Nephron (organoid): ENCODE measurements around the gene ATP6V0A1.

Source experiments
- H3K27ac Mint-ChIP-seq, 3 experiments: 2 replicates each; pipeline ENCODE4 v1.8.0; 2020; ENCODE audit warnings: mixed read lengths in 3 of 3, mild to moderate bottlenecking in 2 of 3, moderate library complexity in 1 of 3
- H3K27me3 Mint-ChIP-seq: 2 replicates; pipeline ENCODE4 v1.8.0; 2021; ENCODE audit warnings: low read depth, mild to moderate bottlenecking, moderate library complexity, mixed read lengths
- H3K36me3 Mint-ChIP-seq: 2 replicates; pipeline ENCODE4 v1.8.0; 2020; ENCODE audit warnings: low read depth, mixed read lengths
- H3K4me1 Mint-ChIP-seq: 2 replicates; pipeline ENCODE4 v1.8.0; 2020; ENCODE audit warnings: mixed read lengths
- H3K4me3 Mint-ChIP-seq, 3 experiments: 2 replicates each; pipeline ENCODE4 v1.8.0; 2020; ENCODE audit warnings: mild to moderate bottlenecking in 3 of 3, mixed read lengths in 3 of 3, moderate library complexity in 2 of 3
- H3K9me3 Mint-ChIP-seq: 2 replicates; pipeline ENCODE4 v1.8.0; 2020; ENCODE audit warnings: mixed read lengths
- TF ChIP-seq, protein P1 (sequence below), 3 experiments: fragments of 200-600 bp; sonication (generic); IDR thresholded peaks; one replicate each; pipeline ENCODE4 v1.5.0; 2021; ENCODE audit warnings: antibody characterized with exemption in 3 of 3; ENCODE audit not compliant: unreplicated experiment in 3 of 3

Gene ATP6V0A1

DNA sequence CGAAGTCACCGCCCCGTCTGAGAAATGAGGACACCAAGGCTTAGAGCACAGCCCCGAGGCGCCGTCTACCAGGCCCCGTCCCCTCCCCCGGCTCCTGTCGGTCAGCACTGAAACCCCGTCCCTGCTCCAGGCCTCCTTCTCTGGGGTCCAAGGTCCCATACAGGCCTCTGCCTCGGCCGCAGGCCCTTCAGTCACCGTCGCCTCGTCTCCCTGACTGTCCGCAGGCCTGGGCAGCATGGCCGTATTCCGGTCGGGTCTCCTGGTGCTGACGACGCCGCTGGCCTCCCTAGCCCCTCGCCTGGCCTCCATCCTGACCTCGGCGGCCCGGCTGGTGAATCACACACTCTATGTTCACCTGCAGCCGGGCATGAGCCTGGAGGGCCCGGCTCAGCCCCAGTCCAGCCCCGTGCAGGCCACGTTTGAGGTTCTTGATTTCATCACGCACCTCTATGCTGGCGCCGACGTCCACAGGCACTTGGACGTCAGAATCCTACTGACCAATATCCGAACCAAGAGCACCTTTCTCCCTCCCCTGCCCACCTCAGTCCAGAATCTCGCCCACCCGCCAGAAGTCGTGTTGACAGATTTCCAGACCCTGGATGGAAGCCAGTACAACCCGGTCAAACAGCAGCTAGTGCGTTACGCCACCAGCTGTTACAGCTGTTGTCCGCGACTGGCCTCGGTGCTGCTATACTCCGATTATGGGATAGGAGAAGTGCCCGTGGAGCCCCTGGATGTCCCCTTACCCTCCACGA, 103.9 kb downstream of the ATP6V0A1 start:
- peaks cover under 1% of the 10 kb centered on the region for H3K36me3 Mint-ChIP-seq
- H3K27me3 Mint-ChIP-seq: no peaks in the 10 kb centered on the region
- peak overlapping the region; percentile 90 to 95 (median 92) for H3K4me3 Mint-ChIP-seq
- no peaks in the 10 kb centered on the region for H3K9me3 Mint-ChIP-seq
- TF ChIP-seq, protein P1, sequence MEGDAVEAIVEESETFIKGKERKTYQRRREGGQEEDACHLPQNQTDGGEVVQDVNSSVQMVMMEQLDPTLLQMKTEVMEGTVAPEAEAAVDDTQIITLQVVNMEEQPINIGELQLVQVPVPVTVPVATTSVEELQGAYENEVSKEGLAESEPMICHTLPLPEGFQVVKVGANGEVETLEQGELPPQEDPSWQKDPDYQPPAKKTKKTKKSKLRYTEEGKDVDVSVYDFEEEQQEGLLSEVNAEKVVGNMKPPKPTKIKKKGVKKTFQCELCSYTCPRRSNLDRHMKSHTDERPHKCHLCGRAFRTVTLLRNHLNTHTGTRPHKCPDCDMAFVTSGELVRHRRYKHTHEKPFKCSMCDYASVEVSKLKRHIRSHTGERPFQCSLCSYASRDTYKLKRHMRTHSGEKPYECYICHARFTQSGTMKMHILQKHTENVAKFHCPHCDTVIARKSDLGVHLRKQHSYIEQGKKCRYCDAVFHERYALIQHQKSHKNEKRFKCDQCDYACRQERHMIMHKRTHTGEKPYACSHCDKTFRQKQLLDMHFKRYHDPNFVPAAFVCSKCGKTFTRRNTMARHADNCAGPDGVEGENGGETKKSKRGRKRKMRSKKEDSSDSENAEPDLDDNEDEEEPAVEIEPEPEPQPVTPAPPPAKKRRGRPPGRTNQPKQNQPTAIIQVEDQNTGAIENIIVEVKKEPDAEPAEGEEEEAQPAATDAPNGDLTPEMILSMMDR (IDR thresholded peaks at IDR 0.05; ENCODE audit: unreplicated experiment in 3 of 3): no peak
- peaks cover 13% of the 10 kb centered on the region for H3K4me1 Mint-ChIP-seq
- peak overlapping the region; percentile 93 to 99 (median 95) for H3K27ac Mint-ChIP-seq

DNA sequence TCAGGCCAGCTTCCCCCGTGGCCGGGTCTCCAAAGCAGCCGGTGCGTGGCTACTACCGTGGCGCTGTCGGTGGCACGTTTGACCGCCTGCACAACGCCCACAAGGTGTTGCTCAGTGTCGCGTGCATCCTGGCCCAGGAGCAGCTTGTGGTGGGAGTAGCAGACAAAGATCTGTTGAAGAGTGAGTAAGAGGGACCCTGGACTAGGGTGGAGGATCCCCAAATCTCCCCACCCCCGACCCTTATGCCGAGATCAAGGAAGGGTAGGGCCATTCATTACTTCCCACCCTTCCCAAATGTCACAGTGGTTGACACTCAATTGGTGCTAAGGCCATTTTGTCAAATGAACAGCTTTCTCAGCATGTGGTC, 104.4 kb downstream of the ATP6V0A1 start:
- Mint-ChIP-seq H3K27ac (peak overlapping the region; percentile 93 to 99 (median 95)), H3K36me3 (peaks cover 4% of the 10 kb centered on the region), H3K9me3 (no peaks in the 10 kb centered on the region), H3K4me3 (peak overlapping the region; percentile 90 to 95 (median 92)), H3K27me3 (no peaks in the 10 kb centered on the region), H3K4me1 (peaks cover 17% of the 10 kb centered on the region)
- TF ChIP-seq, protein P1 (IDR thresholded peaks at IDR 0.05; ENCODE audit: unreplicated experiment in 3 of 3): no peak

DNA sequence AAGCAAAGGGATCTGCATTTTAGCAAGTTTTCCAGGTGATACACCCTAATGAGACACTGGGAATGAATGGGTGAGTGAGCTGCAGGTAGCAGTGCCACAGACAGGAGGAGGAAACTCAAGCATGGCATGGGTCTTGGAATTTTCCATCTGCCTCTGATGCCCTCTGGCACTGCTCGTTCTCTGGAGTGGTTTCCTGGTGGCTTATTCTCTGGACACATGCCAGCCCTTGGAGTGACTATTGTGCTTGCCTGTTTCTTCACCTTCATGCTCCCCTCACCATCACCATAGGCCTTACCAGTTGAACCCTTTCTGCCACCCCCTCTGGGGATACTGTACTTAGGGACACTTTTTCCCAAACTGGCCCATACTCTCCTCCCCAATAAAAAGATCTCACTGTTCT, 104.9 kb downstream of the ATP6V0A1 start:
- H3K4me1 Mint-ChIP-seq: peaks cover 17% of the 10 kb centered on the region
- H3K27me3 Mint-ChIP-seq: no peaks in the 10 kb centered on the region
- H3K9me3 Mint-ChIP-seq: no peaks in the 10 kb centered on the region
- peak overlapping the region; percentile 76 to 95 (median 93) for H3K27ac Mint-ChIP-seq
- TF ChIP-seq, protein P1 (IDR thresholded peaks at IDR 0.05; ENCODE audit: unreplicated experiment in 3 of 3): no peak
- peak overlapping the region; percentile 90 to 95 (median 92) for H3K4me3 Mint-ChIP-seq
- H3K36me3 Mint-ChIP-seq: peaks cover 5% of the 10 kb centered on the region

DNA sequence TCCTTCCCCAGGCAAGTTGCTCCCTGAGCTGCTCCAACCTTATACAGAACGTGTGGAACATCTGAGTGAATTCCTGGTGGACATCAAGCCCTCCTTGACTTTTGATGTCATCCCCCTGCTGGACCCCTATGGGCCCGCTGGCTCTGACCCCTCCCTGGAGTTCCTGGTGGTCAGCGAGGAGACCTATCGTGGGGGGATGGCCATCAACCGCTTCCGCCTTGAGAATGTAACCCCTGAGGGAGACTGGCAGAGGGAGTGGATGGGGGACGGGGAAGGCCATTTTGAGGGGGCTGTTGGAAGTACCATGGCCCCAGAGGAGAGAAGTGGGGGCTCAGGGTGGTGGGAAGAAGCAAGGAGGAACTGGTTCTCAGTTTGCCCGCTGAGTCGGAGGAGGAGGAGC, 105.3 kb downstream of the ATP6V0A1 start:
- TF ChIP-seq, protein P1 (IDR thresholded peaks at IDR 0.05; ENCODE audit: unreplicated experiment in 3 of 3): no peak
- peaks cover 7% of the 10 kb centered on the region for H3K36me3 Mint-ChIP-seq
- peak overlapping the region; percentile 90 to 95 (median 92) for H3K4me3 Mint-ChIP-seq
- peaks cover 17% of the 10 kb centered on the region for H3K4me1 Mint-ChIP-seq
- H3K9me3 Mint-ChIP-seq: no peaks in the 10 kb centered on the region
- H3K27ac Mint-ChIP-seq: peak overlapping the region; percentile 76 to 95 (median 93)
- H3K27me3 Mint-ChIP-seq: no peaks in the 10 kb centered on the region

DNA sequence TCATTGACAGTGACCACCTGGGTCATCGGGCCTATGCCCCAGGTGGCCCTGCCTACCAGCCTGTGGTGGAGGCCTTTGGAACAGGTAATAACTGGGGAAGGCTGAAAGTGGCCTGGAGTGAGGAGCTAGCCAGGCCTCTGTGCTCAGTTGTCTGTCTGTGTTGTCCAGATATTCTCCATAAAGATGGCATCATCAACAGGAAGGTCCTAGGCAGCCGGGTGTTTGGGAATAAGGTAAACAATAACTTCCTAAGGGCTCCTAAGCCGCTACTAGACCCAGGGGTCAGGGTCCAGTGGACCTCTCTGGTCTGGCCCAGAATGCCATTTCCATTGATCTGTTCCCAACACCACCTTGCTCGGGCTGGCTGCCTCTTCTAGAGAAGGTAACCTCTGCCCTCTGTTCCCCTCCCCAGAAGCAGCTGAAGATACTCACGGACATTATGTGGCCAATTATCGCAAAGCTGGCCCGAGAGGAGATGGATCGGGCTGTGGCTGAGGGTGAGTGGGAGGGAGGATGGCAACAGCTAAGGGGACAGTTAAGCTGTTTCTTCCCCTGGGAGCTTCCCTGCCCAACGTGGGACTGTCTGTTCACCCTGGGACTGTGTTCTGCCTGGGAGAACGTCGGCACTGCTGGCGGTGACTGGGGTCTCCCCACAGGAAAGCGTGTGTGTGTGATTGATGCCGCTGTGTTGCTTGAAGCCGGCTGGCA, 106.3 kb downstream of the ATP6V0A1 start:
- peak overlapping the region in 1 of 3 experiments; percentile 33 for H3K27ac Mint-ChIP-seq

More for the DNA sequence above, 106.3 kb downstream of the ATP6V0A1 start:
- Mint-ChIP-seq H3K36me3 (peaks cover 17% of the 10 kb centered on the region), H3K27me3 (no peaks in the 10 kb centered on the region), H3K4me3 (peak overlapping the region; percentile 71 to 97 (median 95)), H3K4me1 (peaks cover 17% of the 10 kb centered on the region), H3K9me3 (no peaks in the 10 kb centered on the region)
- TF ChIP-seq, protein P1 (IDR thresholded peaks at IDR 0.05; ENCODE audit: unreplicated experiment in 3 of 3): no peak
